ENCODE data around the gene SLC43A1.
A peak's percentile ranks its signal among the peaks of the same experiment; 100 is the strongest.

The SLC43A1 gene

GRCh38 chr11:57529012-57529411, 13.5 kb upstream of the SLC43A1 start:
- DNase-seq (ENCODE audit: low read depth in 1 of 2, low spot score in 1 of 2) = no peak

- peak; percentile 53 to 63 for DNase-seq (ENCODE audit: low read depth in 1 of 2, low spot score in 1 of 2)
Measured at GRCh38 chr11:57527056-57527631, 11.6 kb upstream of the SLC43A1 start.

- no peak for DNase-seq (ENCODE audit: low read depth in 1 of 2, low spot score in 1 of 2)
Measured at GRCh38 chr11:57523419-57523818, 7.9 kb upstream of the SLC43A1 start.

GRCh38 chr11:57521116-57521515, 5.6 kb upstream of the SLC43A1 start:
- DNase-seq (ENCODE audit: low read depth in 1 of 2, low spot score in 1 of 2) = no peak

GRCh38 chr11:57516061-57516443, 550 bp upstream of the SLC43A1 start:
- no peak for DNase-seq (ENCODE audit: low read depth in 1 of 2, low spot score in 1 of 2)

GRCh38 chr11:57514538-57515331, 767 bp downstream of the SLC43A1 start:
- peak; percentile 21 to 26 for DNase-seq (ENCODE audit: low read depth in 1 of 2, low spot score in 1 of 2)

- DNase-seq (ENCODE audit: low read depth in 1 of 2, low spot score in 1 of 2) = peak in 1 of 2 donors; percentile 3
Measured at GRCh38 chr11:57513911-57514537, 1.5 kb downstream of the SLC43A1 start.

- DNase-seq (ENCODE audit: low read depth in 1 of 2, low spot score in 1 of 2) = no peak
Measured at GRCh38 chr11:57513452-57513795, 2.1 kb downstream of the SLC43A1 start.

- DNase-seq (ENCODE audit: low read depth in 1 of 2, low spot score in 1 of 2) = no peak
Measured at GRCh38 chr11:57512646-57513451, 2.7 kb downstream of the SLC43A1 start.

GRCh38 chr11:57511741-57512430, 3.6 kb downstream of the SLC43A1 start:
- no peak for DNase-seq (ENCODE audit: low read depth in 1 of 2, low spot score in 1 of 2)

GRCh38 chr11:57508341-57509170, 6.9 kb downstream of the SLC43A1 start:
- DNase-seq (ENCODE audit: low read depth in 1 of 2, low spot score in 1 of 2) = no peak

- DNase-seq (ENCODE audit: low read depth in 1 of 2, low spot score in 1 of 2) = no peak
Measured at GRCh38 chr11:57506522-57506921, 9.0 kb downstream of the SLC43A1 start.

- no peak for DNase-seq (ENCODE audit: low read depth in 1 of 2, low spot score in 1 of 2)
Measured at GRCh38 chr11:57504511-57504910, 11.0 kb downstream of the SLC43A1 start.

GRCh38 chr11:57502870-57503269, 12.6 kb downstream of the SLC43A1 start:
- DNase-seq (ENCODE audit: low read depth in 1 of 2, low spot score in 1 of 2) = no peak

GRCh38 chr11:57502376-57502775, 13.1 kb downstream of the SLC43A1 start:
- no peak for DNase-seq (ENCODE audit: low read depth in 1 of 2, low spot score in 1 of 2)

GRCh38 chr11:57501953-57502352, 13.5 kb downstream of the SLC43A1 start:
- DNase-seq (ENCODE audit: low read depth in 1 of 2, low spot score in 1 of 2) = no peak

GRCh38 chr11:57500926-57501325, 14.6 kb downstream of the SLC43A1 start:
- no peak for DNase-seq (ENCODE audit: low read depth in 1 of 2, low spot score in 1 of 2)

- no peak for DNase-seq (ENCODE audit: low read depth in 1 of 2, low spot score in 1 of 2)
Measured at GRCh38 chr11:57500515-57500914, 15.0 kb downstream of the SLC43A1 start.

GRCh38 chr11:57499983-57500461, 15.5 kb downstream of the SLC43A1 start:
- DNase-seq (ENCODE audit: low read depth in 1 of 2, low spot score in 1 of 2) = no peak

GRCh38 chr11:57499413-57499982, 16.0 kb downstream of the SLC43A1 start:
- DNase-seq (ENCODE audit: low read depth in 1 of 2, low spot score in 1 of 2) = no peak
